ENCODE results near the gene BLTP2.

DNA sequence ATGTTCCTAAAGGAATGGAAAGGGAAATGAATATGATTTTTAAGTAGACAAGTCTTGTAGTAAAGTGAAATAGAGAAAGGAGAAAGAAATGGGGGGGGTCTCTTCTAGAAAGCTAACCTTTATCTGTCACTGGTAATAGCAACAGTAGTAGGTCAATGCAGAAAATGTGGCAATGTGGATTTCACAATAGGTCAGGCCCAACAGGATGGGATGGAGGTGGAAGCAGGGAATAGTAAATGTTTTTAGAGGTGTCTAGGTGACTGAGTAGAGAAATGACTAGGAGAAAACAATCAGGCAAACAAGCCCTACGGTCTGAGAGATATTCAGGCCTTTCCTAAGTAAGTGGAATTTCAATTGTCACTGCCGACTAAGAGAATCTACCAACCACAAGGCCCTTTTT is 24.9 kb downstream of the BLTP2 start:
- TF ChIP-seq, protein P1, sequence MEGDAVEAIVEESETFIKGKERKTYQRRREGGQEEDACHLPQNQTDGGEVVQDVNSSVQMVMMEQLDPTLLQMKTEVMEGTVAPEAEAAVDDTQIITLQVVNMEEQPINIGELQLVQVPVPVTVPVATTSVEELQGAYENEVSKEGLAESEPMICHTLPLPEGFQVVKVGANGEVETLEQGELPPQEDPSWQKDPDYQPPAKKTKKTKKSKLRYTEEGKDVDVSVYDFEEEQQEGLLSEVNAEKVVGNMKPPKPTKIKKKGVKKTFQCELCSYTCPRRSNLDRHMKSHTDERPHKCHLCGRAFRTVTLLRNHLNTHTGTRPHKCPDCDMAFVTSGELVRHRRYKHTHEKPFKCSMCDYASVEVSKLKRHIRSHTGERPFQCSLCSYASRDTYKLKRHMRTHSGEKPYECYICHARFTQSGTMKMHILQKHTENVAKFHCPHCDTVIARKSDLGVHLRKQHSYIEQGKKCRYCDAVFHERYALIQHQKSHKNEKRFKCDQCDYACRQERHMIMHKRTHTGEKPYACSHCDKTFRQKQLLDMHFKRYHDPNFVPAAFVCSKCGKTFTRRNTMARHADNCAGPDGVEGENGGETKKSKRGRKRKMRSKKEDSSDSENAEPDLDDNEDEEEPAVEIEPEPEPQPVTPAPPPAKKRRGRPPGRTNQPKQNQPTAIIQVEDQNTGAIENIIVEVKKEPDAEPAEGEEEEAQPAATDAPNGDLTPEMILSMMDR (IDR thresholded peaks at IDR 0.05; ENCODE audit: poor library complexity) = no peak
- TF ChIP-seq EZH2 (IDR thresholded peaks at IDR 0.05; ENCODE audit: borderline replicate concordance) = no peak
